Spleen (tissue), 11 donors: ENCODE results near the gene NPVF. TPM values are rescaled to one million over a fixed set of nuclear protein-coding genes. Genes with fewer than 3 reads are reported as not detected.
A peak's percentile ranks its signal among the peaks of the same experiment; 100 is the strongest.

Experiments
- DNase-seq: peaks from one replicate; pipeline ENCODE4 v3.0.0-alpha.2; 2020
- H3K27ac ChIP-seq, 8 donors: fragments of 200-600 bp; sonication (generic) in 7 of 8; 1 replicate in 4 of 8; 2 replicates in 4 of 8; pipeline versions ENCODE4 v1.5.0 to v1.8.0; 2016 to 2021; ENCODE audit warnings: inconsistent platforms in 4 of 8, mild to moderate bottlenecking in 4 of 8, moderate library complexity in 1 of 8
- H3K27me3 ChIP-seq, 7 donors: fragments of 200-600 bp; sonication (generic) in 6 of 7; replicated peaks in 1 of 7; 1 replicate in 4 of 7; 2 replicates in 3 of 7; pipeline versions ENCODE4 v1.5.0 to v1.8.0; 2016 to 2021; ENCODE audit warnings: inconsistent platforms in 3 of 7, mild to moderate bottlenecking in 1 of 7
- H3K36me3 ChIP-seq, 6 donors: fragments of 200-600 bp; sonication (generic) in 5 of 6; 1 replicate in 4 of 6; 2 replicates in 2 of 6; pipeline versions ENCODE4 v1.5.0 to v1.8.0; 2016 to 2021; ENCODE audit warnings: inconsistent platforms in 2 of 6
- H3K4me1 ChIP-seq, 6 donors: fragments of 200-600 bp; sonication (generic) in 5 of 6; 1 replicate in 3 of 6; 2 replicates in 3 of 6; pipeline versions ENCODE4 v1.5.0 to v1.8.0; 2016 to 2021; ENCODE audit warnings: inconsistent platforms in 3 of 6
- H3K4me3 ChIP-seq, 8 donors: fragments of 200-600 bp; sonication (generic) in 7 of 8; 1 replicate in 4 of 8; 2 replicates in 4 of 8; pipeline versions ENCODE4 v1.5.0 to v1.8.0; 2016 to 2021; ENCODE audit warnings: inconsistent platforms in 4 of 8, mild to moderate bottlenecking in 4 of 8, moderate library complexity in 2 of 8
- H3K9me3 ChIP-seq, 8 donors: fragments of 200-600 bp; sonication (generic) in 7 of 8; 1 replicate in 4 of 8; 2 replicates in 4 of 8; pipeline versions ENCODE4 v1.5.0 to v1.8.0; 2016 to 2021; ENCODE audit warnings: inconsistent platforms in 4 of 8
- POLR2A ChIP-seq, 3 donors: fragments of 450-650 bp; IDR thresholded peaks; one replicate each; pipeline ENCODE4 v1.5.1; 2017; ENCODE audit warnings: antibody characterized with exemption in 3 of 3, mild to moderate bottlenecking in 1 of 3
- POLR2AphosphoS5 ChIP-seq, 3 donors: sonication (generic); formaldehyde crosslinking; IDR thresholded peaks; one replicate each; pipeline ENCODE4 v1.5.1; 2017; ENCODE audit warnings: antibody characterized with exemption in 3 of 3
- WGBS, 5 donors: extraction: QIAGEN DNeasy Blood & Tissue Kit in 3 of 5; methylation state at CpG; one replicate each; pipeline versions ENCODE4 v1.1.5 to v1.1.7; 2013 to 2018; 5-methylcytosine and 5-hydroxymethylcytosine counted together
- intact Hi-C: fragments of 100-400 bp; cut with DNase I; formaldehyde crosslinking; loops from one replicate; pipeline ENCODE4 v1.15.0; 2023; ENCODE audit warnings: low total_unique reads
- polyA plus RNA-seq, 3 donors: library from polyadenylated mRNA; stranded (reverse); fragments of 200-250 nt; gene quantifications; one replicate each; pipeline ENCODE4 v1.2.1, GENCODE V29; 2013
- total RNA-seq, 7 donors: library from RNA; depleted of rRNA in 3 of 7; stranded (reverse); fragments of >200 nt in 3 of 7; fragmentation: NEBNext Ultra II Directional in 4 of 7; extraction: Animal tissue kit (Norgen Biotek cat#: 25700) in 4 of 7; gene quantifications; one replicate each; pipeline versions ENCODE4 v1.1.0 to v1.2.1, GENCODE V29; 2016 to 2021
- TF ChIP-seq, protein P1 (sequence below), 11 experiments: fragments of 200-600 bp in 7 of 11; fragments of 450-650 bp in 4 of 11; sonication (generic) in 4 of 11; IDR thresholded peaks in 8 of 11; conservative IDR thresholded peaks in 3 of 11; 1 replicate in 7 of 11; 2 replicates in 4 of 11; pipeline versions ENCODE4 v1.4.0 to v1.8.0; 2016 to 2021; ENCODE audit warnings: antibody characterized with exemption in 11 of 11, inconsistent platforms in 4 of 11, mild to moderate bottlenecking in 1 of 11
- donor health status: healthy with polysubstance abuse.
- donor health status: DM: no; HTN: no; CAD: no; lungs with moderate emphysema.
- donor health status: DM: no; HTN: no; CAD: no.
- donor health status: Bipolar disorder and iron deficiency.
- donor health status: healthy.
- donor health status: DM: no; HTN: no; CAD: no.
- donor health status: DM: yes; HTN: yes; CAD: no.

The NPVF gene
- total and polyA plus RNA-seq, 10 donors, result not detected

DNA sequence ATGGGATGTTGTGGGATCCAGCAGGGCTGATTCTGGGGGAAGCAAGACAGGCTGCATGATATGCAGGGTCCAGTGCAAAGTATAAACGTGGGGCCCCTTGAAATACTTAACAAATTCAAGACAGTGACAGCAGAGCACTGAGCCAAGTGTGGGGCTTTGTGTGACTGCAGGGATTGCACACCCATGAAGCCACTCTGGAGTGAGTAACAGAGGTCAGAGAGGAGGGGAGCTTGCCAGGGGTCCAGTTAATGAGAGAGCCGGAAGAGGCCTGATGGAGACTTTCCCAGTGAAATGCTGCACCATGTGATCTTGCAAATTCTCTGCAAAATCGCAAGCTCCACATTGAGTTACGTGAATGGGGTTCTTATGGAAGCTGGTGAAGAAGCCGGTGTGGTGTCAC, 5.6 kb downstream of the NPVF start:
- Histone ChIP-seq H3K27me3 (peaks cover 0 to 29% (median 0%) of the 10 kb centered on the region in 7 donors), H3K36me3 (no peaks in the 10 kb centered on the region), H3K9me3 (no peaks in the 10 kb centered on the region), H3K4me3 (no peak overlapping the region), H3K27ac (no peak overlapping the region), H3K4me1 (no peaks in the 10 kb centered on the region)
- 82 to 94% (median 85%) methylated on average over 5 of the region's 5 CpGs for WGBS, 5 donors
- TF ChIP-seq POLR2AphosphoS5 (IDR thresholded peaks at IDR 0.05) (no peak), POLR2A (IDR thresholded peaks at IDR 0.05) (no peak)
- TF ChIP-seq, protein P1, sequence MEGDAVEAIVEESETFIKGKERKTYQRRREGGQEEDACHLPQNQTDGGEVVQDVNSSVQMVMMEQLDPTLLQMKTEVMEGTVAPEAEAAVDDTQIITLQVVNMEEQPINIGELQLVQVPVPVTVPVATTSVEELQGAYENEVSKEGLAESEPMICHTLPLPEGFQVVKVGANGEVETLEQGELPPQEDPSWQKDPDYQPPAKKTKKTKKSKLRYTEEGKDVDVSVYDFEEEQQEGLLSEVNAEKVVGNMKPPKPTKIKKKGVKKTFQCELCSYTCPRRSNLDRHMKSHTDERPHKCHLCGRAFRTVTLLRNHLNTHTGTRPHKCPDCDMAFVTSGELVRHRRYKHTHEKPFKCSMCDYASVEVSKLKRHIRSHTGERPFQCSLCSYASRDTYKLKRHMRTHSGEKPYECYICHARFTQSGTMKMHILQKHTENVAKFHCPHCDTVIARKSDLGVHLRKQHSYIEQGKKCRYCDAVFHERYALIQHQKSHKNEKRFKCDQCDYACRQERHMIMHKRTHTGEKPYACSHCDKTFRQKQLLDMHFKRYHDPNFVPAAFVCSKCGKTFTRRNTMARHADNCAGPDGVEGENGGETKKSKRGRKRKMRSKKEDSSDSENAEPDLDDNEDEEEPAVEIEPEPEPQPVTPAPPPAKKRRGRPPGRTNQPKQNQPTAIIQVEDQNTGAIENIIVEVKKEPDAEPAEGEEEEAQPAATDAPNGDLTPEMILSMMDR (IDR thresholded peaks at IDR 0.05 in 8 of 11, conservative IDR thresholded peaks at IDR 0.05 in 3 of 11), result no peak
- intact Hi-C loops, result no loop called here
- DNase-seq, result no peak

DNA sequence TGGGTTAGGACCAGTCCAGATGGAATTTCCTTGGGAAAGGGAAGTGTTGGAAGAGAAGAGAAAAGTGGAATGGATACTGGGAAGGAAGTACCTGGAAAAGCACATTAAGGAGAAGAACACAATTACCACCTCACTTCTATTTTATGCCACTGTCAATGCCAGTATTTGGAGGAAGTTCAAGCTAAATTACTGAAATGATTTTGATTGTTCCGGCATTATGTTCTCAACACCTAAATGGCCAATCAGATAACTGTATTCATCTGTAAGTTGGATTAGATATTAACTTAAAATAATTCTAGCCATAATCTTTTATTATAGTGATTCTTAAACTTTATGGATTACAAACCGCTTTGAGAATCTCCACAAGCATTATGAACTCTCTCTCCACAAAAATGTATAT, 7.3 kb downstream of the NPVF start:
- H3K27me3 ChIP-seq, result peaks cover 0 to 29% (median 0%) of the 10 kb centered on the region in 7 donors
- no peak overlapping the region for H3K27ac ChIP-seq
- DNase-seq, result no peak
- no peaks in the 10 kb centered on the region for H3K36me3 ChIP-seq
- intact Hi-C loops, result no loop called here
- H3K4me3 ChIP-seq, result no peak overlapping the region
- WGBS, 5 donors, result 94 to 98% (median 96%) methylated on average over 2 of the region's 2 CpGs
- H3K9me3 ChIP-seq, result no peaks in the 10 kb centered on the region
- H3K4me1 ChIP-seq, result no peaks in the 10 kb centered on the region
- TF ChIP-seq POLR2AphosphoS5 (IDR thresholded peaks at IDR 0.05) (no peak), POLR2A (IDR thresholded peaks at IDR 0.05) (no peak)
- TF ChIP-seq, protein P1 (IDR thresholded peaks at IDR 0.05 in 8 of 11, conservative IDR thresholded peaks at IDR 0.05 in 3 of 11), result no peak

DNA sequence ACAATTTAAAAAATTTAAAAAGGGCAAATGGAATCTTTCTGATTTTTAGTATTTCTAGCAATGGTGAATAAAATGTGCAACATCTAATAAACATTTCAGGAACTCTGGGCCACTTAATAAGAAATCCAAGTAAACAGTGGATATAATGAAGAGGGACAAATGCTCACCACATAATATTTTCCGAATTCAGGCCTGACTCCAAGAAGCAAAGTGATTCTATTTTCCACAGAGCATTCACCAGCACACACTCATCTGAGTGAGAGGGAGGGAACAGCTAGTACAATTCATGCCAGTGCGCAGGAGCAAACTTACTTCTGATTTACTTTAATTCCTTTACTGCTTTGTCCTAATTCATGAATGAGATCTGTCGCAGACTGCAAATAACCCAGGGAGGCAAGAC, 10.1 kb downstream of the NPVF start:
- Histone ChIP-seq H3K36me3 (no peaks in the 10 kb centered on the region), H3K4me1 (no peaks in the 10 kb centered on the region), H3K9me3 (no peaks in the 10 kb centered on the region), H3K4me3 (no peak overlapping the region), H3K27ac (no peak overlapping the region), H3K27me3 (peaks cover 0 to 30% (median 0%) of the 10 kb centered on the region in 7 donors)
- no peak for TF ChIP-seq POLR2AphosphoS5 (IDR thresholded peaks at IDR 0.05)
- TF ChIP-seq, protein P1 (IDR thresholded peaks at IDR 0.05 in 8 of 11, conservative IDR thresholded peaks at IDR 0.05 in 3 of 11), result no peak
- TF ChIP-seq POLR2A (IDR thresholded peaks at IDR 0.05), result no peak
- no peak for DNase-seq
- 87 to 99% (median 90%) methylated on average over 3 of the region's 3 CpGs for WGBS, 5 donors
- intact Hi-C loops, result no loop called here

DNA sequence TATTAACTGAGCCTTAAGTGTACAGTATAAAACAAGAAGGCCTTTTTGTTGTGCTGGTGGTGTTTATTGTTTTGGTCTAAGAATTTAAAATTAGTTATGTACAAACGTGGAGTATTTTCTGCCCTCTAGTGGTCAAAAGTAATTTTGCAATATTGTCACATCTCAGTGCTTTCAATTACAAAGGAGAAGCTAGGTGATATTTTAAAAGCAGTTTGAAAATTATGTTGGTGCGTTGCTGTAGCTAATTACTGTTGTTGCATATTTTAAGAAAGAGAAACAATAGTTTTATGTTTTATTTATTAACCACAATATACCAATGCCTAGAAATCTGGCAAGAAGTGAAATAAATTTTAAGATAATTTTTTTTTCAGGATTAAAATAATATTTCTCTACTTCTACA, 11.4 kb downstream of the NPVF start:
- WGBS, 5 donors, result 5 to 9% (median 7%) methylated on average over 2 of the region's 2 CpGs
- no peak for DNase-seq
- TF ChIP-seq, protein P1 (IDR thresholded peaks at IDR 0.05 in 8 of 11, conservative IDR thresholded peaks at IDR 0.05 in 3 of 11), result peak; percentile 23 to 81 (median 68)
- no peak for TF ChIP-seq POLR2AphosphoS5 (IDR thresholded peaks at IDR 0.05)

More for the DNA sequence above, 11.4 kb downstream of the NPVF start:
- no peak overlapping the region for H3K27ac ChIP-seq
- no peaks in the 10 kb centered on the region for H3K36me3 ChIP-seq
- H3K9me3 ChIP-seq, result no peaks in the 10 kb centered on the region
- intact Hi-C loops, result no loop called here
- no peaks in the 10 kb centered on the region for H3K4me1 ChIP-seq
- no peak overlapping the region for H3K4me3 ChIP-seq
- peaks cover 0 to 24% (median 0%) of the 10 kb centered on the region in 7 donors for H3K27me3 ChIP-seq
